ENCODE measurements around the gene TLE2.
A peak's percentile ranks its signal among the peaks of the same experiment; 100 is the strongest.

The TLE2 gene

DNA sequence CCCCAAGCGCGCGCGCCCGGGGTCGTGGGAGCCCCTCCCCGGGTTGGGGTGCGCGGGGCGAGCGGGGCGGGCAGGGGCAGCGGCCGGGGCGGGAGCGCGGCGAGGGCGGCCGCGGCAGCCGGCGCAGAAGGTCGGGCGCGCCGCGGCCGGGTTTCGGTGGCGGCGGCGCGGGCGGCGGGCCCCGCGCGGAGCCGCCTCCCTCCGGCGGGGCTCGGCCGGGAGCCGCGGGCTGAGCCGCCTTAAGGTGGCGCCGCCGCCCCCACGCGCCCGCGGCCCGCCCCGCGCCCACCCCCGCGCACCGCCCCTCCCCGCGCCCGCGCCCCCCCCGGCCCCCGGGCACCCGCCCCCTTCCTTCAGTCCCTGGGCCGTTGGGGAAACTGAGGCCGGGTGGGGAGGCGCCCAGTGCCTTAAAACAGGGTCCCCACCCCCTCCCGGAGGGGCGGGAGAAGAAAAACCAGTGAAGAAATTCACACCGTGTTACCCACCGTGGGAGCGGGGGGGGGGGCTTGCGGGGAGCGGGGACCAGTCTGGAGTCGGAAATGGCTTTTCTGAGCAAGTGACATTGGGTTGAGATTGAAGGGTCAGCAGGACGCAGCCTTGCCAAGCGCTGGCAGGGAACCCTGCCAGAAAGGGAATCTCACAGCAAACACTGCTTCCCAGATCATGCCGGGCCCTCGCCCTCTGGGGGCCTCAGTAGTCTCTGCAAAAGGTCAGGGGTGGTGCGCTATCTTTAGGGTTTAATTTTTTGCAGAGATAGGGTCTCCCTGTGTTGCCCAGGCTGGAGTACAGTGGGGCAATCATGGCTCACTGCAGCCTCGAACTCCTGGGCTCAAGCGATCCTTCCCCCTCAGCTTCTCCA, at the start of gene TLE2:
TSS of gene TLE2 (minus strand) at position 216 of the 859 bp plus-strand sequence. CDS start 376 bp downstream, outside the sequence.
- no peak for DNase-seq

DNA sequence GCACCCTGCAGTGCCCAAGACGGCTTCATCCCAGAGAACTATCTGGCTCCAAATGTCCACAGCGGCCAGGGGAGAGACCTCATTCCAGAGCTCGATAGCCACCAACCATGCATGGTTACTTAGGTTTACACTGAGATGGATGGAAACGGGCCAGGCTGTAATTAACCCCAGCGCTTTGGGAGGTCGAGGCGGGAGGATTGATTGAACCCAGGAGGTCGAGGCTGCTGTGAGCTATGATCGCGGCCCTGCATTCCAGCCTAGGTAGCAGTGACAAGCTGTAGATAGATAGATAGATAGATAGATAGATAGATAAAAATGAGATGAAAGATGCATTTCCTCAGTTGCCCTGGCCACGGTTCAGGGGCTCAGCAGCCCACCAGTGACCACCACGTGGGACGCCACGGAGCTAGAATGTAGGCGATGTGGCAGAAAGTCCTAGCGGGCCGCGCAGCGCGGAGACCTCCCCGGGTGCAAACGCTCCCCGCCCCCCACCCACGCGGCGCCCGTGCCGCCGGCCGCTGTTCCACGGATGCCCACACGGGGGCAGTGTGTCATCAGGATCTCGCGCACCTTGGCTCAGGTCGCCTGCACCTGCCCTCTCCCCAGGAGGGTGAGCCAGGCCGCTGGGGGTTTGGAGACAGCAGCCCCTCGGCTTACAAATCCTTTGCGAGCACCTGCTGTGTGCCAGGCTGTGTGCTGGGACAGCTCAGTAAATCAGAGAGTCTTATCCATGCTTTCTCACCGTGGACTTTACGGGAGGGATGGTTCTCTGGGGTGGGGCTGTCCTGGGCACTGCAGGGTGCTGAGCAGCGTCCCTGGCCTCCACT, 46.7 kb upstream of the TLE2 start:
- peak; percentile 68 for DNase-seq

DNA sequence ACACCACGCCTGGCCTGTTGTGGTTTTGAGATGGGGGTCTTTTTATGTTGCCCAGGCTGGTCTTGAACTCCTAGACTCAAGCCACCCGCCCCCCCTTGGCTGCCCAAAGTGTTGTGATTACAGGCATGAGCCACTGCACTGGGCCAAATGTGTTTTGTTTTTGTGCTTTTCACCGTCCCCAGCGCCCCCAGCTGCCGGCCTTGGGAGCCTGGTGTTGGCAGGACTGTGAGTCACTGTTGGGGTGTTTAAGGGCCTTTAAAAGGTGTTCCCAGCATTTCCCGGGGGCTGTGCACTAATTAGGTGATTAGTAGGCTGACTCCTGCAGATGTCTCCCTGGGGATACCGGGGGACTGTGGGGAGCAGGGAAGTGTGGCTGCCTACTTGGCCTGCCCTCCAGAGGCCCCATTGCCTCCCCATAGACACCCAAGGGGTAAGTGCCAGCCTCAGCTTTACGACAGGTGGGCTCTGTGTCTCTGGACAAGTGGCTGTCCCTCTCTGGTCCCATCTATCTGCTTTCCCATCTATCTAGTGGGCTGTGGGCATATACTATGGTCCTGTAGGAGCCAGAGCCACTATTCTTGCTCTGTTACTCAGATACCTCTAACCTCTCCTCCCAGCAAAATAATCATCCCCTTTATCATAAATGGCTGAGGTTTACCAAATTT, 45.0 kb upstream of the TLE2 start:
- no peak for DNase-seq

DNA sequence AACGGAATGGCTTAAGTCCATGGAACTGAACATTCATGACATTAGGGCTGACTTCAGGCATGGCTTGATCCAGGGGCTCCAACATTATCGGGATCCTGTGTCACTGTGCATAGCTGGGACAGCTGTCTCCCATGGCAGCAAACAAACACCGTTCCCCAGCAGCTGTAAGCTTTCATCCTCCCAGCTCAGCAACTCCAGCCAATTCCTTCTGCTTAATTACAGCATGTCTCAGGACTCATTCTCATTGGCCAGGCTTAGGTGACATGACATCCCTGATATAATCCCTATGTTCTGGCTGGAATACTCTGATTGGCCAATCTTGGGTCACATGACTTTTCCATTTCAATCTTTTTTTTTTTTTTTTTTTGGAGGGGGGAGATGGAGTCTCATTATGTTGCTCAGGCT, 44.1 kb upstream of the TLE2 start:
- DNase-seq = peak; percentile 78

DNA sequence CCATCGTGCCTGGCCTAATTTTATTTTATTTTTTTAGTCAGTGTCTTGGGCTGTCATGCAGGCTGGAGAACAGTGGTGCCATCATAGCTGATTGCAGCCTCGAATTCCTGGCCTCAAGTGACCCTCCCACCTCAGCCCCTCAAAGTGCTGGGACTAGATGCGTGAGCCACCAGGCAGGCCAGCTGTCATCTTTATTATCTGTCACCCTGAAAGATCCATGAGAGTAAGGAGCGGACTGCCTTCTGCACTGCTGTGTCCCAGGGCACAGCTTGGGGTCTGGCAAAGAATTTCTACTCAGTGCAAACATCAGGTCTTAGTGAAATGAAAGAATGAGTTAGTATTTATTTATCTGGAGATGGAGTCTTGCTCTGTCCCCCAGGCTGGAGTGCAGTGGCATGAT, 42.7 kb upstream of the TLE2 start:
- no peak for DNase-seq

- no peak for DNase-seq
Measured at GRCh38 chr19:3068071-3068470, 39.0 kb upstream of the TLE2 start.

DNA sequence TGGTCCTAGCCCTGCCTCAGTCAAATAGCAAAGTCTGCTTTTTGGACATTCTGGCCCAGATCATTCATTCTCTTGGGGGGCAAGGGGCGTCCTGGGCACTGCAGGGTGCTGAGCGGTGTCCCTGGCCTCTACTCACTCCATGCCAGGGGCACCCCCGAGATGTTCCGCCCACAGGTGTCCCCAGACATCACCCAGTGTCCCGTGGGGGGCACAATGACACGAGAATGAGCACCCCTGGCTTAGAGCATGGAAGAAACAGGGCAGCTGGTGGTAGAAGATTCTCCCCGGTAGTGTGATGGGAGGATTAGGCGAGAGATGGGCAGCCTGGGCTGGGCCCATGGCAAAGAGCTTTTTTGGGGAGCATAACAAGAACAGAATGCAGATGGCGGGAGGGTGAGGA, 38.5 kb upstream of the TLE2 start:
- DNase-seq = no peak

DNA sequence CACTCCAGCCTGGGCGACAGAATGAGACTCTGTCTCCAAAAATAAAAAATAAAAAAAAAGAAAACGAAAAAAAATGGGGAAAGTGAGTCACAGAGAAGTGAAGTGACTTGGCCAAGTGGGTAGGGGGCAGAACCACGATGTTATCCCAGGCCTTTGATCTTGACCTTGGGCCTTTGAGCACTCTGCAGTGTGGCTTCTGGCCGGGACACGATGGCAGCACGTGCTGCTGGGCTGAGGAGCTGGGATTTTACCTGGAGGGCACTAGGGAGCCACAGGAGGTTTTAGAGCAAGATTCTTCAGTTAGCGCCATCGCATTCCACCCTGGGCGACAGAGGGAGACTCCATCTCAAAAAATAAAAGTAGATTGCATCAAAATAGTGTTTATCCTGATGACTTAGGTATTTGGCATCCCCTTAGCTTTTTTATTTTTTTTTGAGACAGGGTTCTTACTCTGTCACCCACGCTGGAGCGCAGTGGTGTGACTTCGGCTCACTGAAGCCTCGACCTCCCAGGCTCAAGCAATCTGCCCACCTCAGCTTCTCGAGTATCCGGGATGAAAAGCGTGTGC, 37.5 kb upstream of the TLE2 start:
- DNase-seq = no peak

DNA sequence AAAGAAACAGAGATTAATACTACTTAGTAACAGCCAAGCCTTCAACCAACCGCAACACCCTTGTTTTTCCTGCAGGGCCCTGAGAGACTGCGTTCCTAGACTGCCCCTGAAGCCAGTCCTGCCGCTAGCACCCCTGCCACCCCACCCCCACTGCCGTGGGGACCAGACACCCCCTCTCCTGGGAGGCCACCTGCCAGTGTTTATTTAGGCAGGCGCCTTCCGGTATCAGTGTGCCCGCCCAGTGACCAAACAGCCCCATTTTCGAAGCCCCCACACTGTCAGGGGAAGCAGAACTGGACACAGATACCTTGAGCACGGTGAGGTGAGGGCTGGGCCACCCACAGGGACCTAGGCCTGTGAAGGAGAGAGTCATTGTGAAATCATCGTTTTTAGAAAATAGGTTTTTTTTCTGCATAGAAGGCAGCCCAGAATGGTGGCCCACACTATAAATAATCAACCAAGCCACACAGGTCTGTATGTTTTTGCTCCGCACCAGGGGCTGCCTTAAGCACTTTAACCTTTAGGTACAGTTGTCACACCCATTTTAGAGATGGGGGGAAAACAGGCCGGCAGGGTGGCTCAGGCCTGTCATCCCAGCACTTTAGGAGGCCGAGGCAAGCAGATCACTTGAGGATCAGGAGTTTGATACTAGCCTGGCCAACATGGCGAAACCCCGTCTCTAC, 36.7 kb upstream of the TLE2 start:
- peak; percentile 81 for DNase-seq

GRCh38 chr19:3064011-3064330, 34.9 kb upstream of the TLE2 start:
- DNase-seq = no peak

- peak; percentile 62 for DNase-seq
Measured at GRCh38 chr19:3062165-3063105, 33.4 kb upstream of the TLE2 start, which contains the start of gene TLE5. Gene TLE5, minus strand, starts transcription at chr19:3062495. Its CDS starts 295 bp downstream, at chr19:3062200.

GRCh38 chr19:3061182-3062161, 32.4 kb upstream of the TLE2 start:
- peak; percentile 64 for DNase-seq

DNA sequence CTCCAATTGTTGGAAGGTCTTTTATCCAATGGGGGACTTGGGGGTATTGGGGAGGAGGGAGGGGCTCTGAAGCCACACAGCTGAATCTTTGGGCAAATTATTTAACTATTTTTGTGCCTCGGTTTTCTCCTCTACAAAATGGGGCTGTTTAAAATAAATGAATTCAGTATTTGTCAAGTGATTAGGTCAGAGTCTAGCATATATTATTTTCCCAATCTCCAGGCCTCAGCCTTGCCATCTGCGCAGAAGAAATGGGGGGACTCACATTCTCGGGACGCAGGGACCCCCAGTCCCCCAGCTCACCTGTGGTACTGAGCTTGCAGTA, 31.7 kb upstream of the TLE2 start:
- no peak for DNase-seq

DNA sequence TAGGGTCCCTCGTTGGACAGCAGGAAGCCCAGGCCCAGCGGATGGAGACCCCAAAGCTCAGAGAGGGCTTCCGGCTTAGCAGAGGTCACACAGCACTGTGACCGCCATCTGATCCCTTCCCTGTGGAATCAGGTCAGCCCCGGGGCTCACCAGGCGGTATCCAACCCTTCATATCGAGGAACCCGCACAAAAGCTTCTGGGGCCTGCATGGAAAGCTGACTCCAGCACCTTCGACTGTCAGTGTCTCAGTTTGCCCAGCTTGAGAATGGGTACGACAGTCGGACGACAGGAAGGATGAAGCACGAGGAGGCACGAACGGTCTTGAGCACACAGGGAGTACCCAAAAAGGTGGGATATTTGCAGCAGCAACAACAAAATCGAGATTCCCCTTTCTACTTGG, 30.6 kb upstream of the TLE2 start:
- no peak for DNase-seq

- DNase-seq = no peak
Measured at GRCh38 chr19:3058821-3059314, 29.8 kb upstream of the TLE2 start.

DNA sequence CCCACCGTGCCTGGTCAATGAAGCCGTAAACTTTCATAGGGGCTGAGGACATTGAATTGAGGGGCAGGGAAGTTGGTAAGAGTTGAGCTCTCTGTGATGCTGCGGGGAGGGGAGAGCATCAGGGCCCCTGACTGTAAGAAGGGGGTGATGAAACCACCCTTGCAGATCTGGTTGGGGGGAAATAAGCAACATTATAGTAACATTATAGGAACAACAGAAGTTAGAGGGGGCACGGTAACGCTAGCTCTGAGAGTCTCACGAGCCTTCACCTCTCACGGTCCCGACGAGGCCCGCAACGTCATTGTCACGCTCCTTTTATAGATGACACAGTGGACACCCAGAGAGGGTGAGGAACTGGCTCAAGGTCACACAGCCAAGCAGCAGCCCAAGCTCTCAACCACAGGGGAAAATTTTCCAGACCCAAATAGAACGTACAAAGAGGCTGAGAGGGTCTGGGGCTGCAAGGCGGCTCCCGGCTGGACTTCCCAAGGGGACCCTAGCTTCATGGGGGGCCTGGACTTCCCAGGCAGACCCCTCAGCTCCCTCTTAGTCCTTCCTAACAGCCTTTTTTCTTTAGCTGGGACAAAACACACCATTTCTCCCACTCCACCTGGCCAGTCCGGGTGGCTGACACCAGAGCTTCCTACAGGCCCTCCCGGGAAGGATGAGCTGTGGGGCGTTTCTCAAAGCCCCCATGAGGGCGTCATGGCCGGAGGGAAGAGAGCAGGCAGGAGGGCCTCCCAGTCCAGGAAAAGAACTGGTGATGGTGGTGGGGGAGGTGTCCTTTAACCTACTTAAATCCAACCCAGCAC, 29.1 kb upstream of the TLE2 start:
- DNase-seq = no peak

- DNase-seq = peak; percentile 73
Measured at GRCh38 chr19:3057275-3057714, 28.2 kb upstream of the TLE2 start.

GRCh38 chr19:3056417-3057088, 27.5 kb upstream of the TLE2 start:
- peak; percentile 86 for DNase-seq

Measured in COR-L47 (cell line).